ENCODE data around the gene NCBP3.
"Not testable (repeated sequence)": the region's sequence is repeated elsewhere in the genome, so short reads cannot be mapped to it uniquely, and the experiment has no call there.

NCBP3 gene

GRCh38 chr17:3879591-3880417 is 33.8 kb upstream of the NCBP3 start:
- peak; percentile 58 to 75 for DNase-seq

- DNase-seq, result peak; percentile 99
Observed at GRCh38 chr17:3879186-3879585, 33.1 kb upstream of the NCBP3 start.

- DNase-seq, result no peak
Observed at GRCh38 chr17:3877220-3877619, 31.2 kb upstream of the NCBP3 start.

- DNase-seq, result no peak
Observed at GRCh38 chr17:3875317-3875716, 29.3 kb upstream of the NCBP3 start.

- no peak for DNase-seq
Observed at GRCh38 chr17:3873862-3874261, 27.8 kb upstream of the NCBP3 start.

- DNase-seq, result no peak
Observed at GRCh38 chr17:3870871-3871306, 24.8 kb upstream of the NCBP3 start.

- DNase-seq, result no peak
Observed at GRCh38 chr17:3867606-3868005, 21.6 kb upstream of the NCBP3 start.

- no peak for DNase-seq
Observed at GRCh38 chr17:3867106-3867505, 21.1 kb upstream of the NCBP3 start.

- DNase-seq, result no peak
Observed at GRCh38 chr17:3866276-3866675, 20.2 kb upstream of the NCBP3 start.

- no peak for DNase-seq
Observed at GRCh38 chr17:3865176-3865575, 19.1 kb upstream of the NCBP3 start.

GRCh38 chr17:3864534-3864933 is 18.5 kb upstream of the NCBP3 start:
- DNase-seq, result no peak

- DNase-seq, result no peak
Observed at GRCh38 chr17:3861761-3862681, 16.0 kb upstream of the NCBP3 start.

GRCh38 chr17:3860939-3861700 is 15.1 kb upstream of the NCBP3 start:
- DNase-seq, result no peak

- DNase-seq, result no peak
Observed at GRCh38 chr17:3859940-3860339, 13.9 kb upstream of the NCBP3 start.

GRCh38 chr17:3857261-3858105 is 11.4 kb upstream of the NCBP3 start:
- DNase-seq, result no peak

GRCh38 chr17:3854204-3854603 is 8.2 kb upstream of the NCBP3 start:
- DNase-seq, result not testable (repeated sequence)

- DNase-seq, result no peak
Observed at GRCh38 chr17:3852561-3852960, 6.5 kb upstream of the NCBP3 start.

- DNase-seq, result no peak
Observed at GRCh38 chr17:3851461-3852100, 5.5 kb upstream of the NCBP3 start.

GRCh38 chr17:3848229-3848835 is 2.3 kb upstream of the NCBP3 start:
- DNase-seq, result no peak

GRCh38 chr17:3847165-3847670 is 1.2 kb upstream of the NCBP3 start:
- no peak for DNase-seq
